DND-41 (cell line): ENCODE results near the gene PADI3.

Experiments used
- ATAC-seq: fragments of 200-7000 bp; cut with Tn5 transposase; 3 replicates; pipeline ENCODE4 v1.9.1; 2021; ENCODE audit warnings: low read depth; ENCODE audit not compliant: insufficient read depth
- DNase-seq: peaks from one replicate; pipeline ENCODE4 v3.0.0-alpha.2; 2020
- H2AFZ ChIP-seq: 2 replicates; pipeline ENCODE4 v1.6.0; 2012; ENCODE audit warnings: low read depth, low read length
- H3K27ac ChIP-seq: 2 replicates; pipeline ENCODE4 v1.5.1; 2012; ENCODE audit warnings: low read length, inconsistent platforms
- H3K27me3 ChIP-seq: fragments of 200-600 bp; sonication (generic); 2 replicates; pipeline ENCODE4 v1.6.0; 2012; ENCODE audit warnings: low read length, mild to moderate bottlenecking, inconsistent platforms; ENCODE audit not compliant: insufficient read depth, poor library complexity
- H3K36me3 ChIP-seq: 2 replicates; pipeline ENCODE4 v1.5.1; 2012; ENCODE audit warnings: low read length, inconsistent platforms; ENCODE audit not compliant: insufficient read depth
- H3K4me1 ChIP-seq: 2 replicates; pipeline ENCODE4 v1.5.1; 2012; ENCODE audit warnings: mild to moderate bottlenecking, low read length; ENCODE audit not compliant: insufficient read depth
- H3K4me2 ChIP-seq: 2 replicates; pipeline ENCODE4 v1.6.0; 2012; ENCODE audit warnings: mild to moderate bottlenecking, moderate library complexity, low read length, inconsistent platforms; ENCODE audit not compliant: insufficient read depth
- H3K4me3 ChIP-seq, 2 experiments: fragments of 200-600 bp in 1 of 2; shearing (Covaris generic) in 1 of 2; 2 replicates each; pipeline ENCODE4 v1.5.1; 2012 to 2016; ENCODE audit warnings: inconsistent platforms in 2 of 2, low read length in 2 of 2, mild to moderate bottlenecking in 2 of 2, low read depth in 1 of 2, moderate library complexity in 1 of 2
- H3K79me2 ChIP-seq: 2 replicates; pipeline ENCODE4 v1.6.0; 2012; ENCODE audit warnings: low read length, inconsistent platforms; ENCODE audit not compliant: insufficient read depth
- H3K9ac ChIP-seq: 2 replicates; pipeline ENCODE4 v1.6.0; 2012; ENCODE audit warnings: low read depth, mild to moderate bottlenecking, inconsistent platforms, low read length, moderate library complexity
- H3K9me3 ChIP-seq: 2 replicates; pipeline ENCODE4 v1.5.1; 2012; ENCODE audit warnings: low read length, moderate library complexity, mild to moderate bottlenecking, inconsistent platforms; ENCODE audit not compliant: insufficient read depth, severe bottlenecking
- H4K20me1 ChIP-seq: 2 replicates; pipeline ENCODE4 v1.6.0; 2012; ENCODE audit warnings: low read length; ENCODE audit not compliant: insufficient read depth
- CTCF ChIP-seq: IDR thresholded peaks from 2 replicates; pipeline ENCODE4 v1.5.1; 2012; ENCODE audit warnings: borderline replicate concordance, low read length, moderate library complexity, mild to moderate bottlenecking; ENCODE audit not compliant: poor library complexity, severe bottlenecking; ENCODE audit errors: extremely low read depth
- EZH2 ChIP-seq: IDR thresholded peaks from 3 replicates; pipeline ENCODE4 v1.6.1; 2012; ENCODE audit warnings: borderline replicate concordance, low read depth, mild to moderate bottlenecking, moderate library complexity, low read length, inconsistent platforms; ENCODE audit not compliant: severe bottlenecking

Gene PADI3

GRCh38 chr1:17233675-17234320 lies 15.1 kb upstream of the PADI3 start:
- H3K4me3 ChIP-seq: no peak overlapping the region
- no peak for TF ChIP-seq EZH2
- no peak for TF ChIP-seq CTCF
- H3K4me1 ChIP-seq: no peaks in the 10 kb centered on the region
- no peak overlapping the region for H3K27ac ChIP-seq
- no peaks in the 10 kb centered on the region for H3K36me3 ChIP-seq
- ATAC-seq: no peak
- no peaks in the 10 kb centered on the region for H3K9me3 ChIP-seq
- peaks cover 13% of the 10 kb centered on the region for H4K20me1 ChIP-seq
- DNase-seq: no peak
- peaks cover 8% of the 10 kb centered on the region for H3K27me3 ChIP-seq
- H2AFZ ChIP-seq: no peak overlapping the region
- no peak overlapping the region for H3K9ac ChIP-seq
- H3K4me2 ChIP-seq: no peak overlapping the region
- no peaks in the 10 kb centered on the region for H3K79me2 ChIP-seq

- Histone ChIP-seq H2AFZ (no peak overlapping the region), H3K4me2 (no peak overlapping the region), H4K20me1 (peaks cover 13% of the 10 kb centered on the region), H3K9me3 (no peaks in the 10 kb centered on the region), H3K4me3 (no peak overlapping the region), H3K4me1 (no peaks in the 10 kb centered on the region), H3K36me3 (no peaks in the 10 kb centered on the region), H3K27ac (no peak overlapping the region), H3K79me2 (no peaks in the 10 kb centered on the region), H3K27me3 (peaks cover 8% of the 10 kb centered on the region), H3K9ac (no peak overlapping the region)
- DNase-seq (no peak), ATAC-seq (no peak)
- no peak for TF ChIP-seq EZH2
- TF ChIP-seq CTCF: no peak
Observed at GRCh38 chr1:17234405-17234804, 14.5 kb upstream of the PADI3 start.

GRCh38 chr1:17235135-17235885 lies 13.6 kb upstream of the PADI3 start:
- Histone ChIP-seq H3K4me3 (no peak overlapping the region), H3K27me3 (peaks cover 8% of the 10 kb centered on the region)

More at GRCh38 chr1:17235135-17235885, 13.6 kb upstream of the PADI3 start:
- no peak for ATAC-seq
- H3K4me2 ChIP-seq: no peak overlapping the region
- no peaks in the 10 kb centered on the region for H3K36me3 ChIP-seq
- H3K4me1 ChIP-seq: no peaks in the 10 kb centered on the region
- no peak for DNase-seq
- no peak for TF ChIP-seq EZH2
- TF ChIP-seq CTCF: no peak
- no peaks in the 10 kb centered on the region for H3K9me3 ChIP-seq
- no peaks in the 10 kb centered on the region for H3K79me2 ChIP-seq
- no peak overlapping the region for H3K9ac ChIP-seq
- H4K20me1 ChIP-seq: peaks cover 11% of the 10 kb centered on the region
- H2AFZ ChIP-seq: no peak overlapping the region
- H3K27ac ChIP-seq: no peak overlapping the region
